HL-60 (cell line): Measurements from ENCODE around the gene FAM3A.

Source experiments
- DNase-seq, 2 experiments: peaks; one replicate each; pipeline ENCODE4 v3.0.0-alpha.2; 2010 to 2020; ENCODE audit warnings: low read depth in 1 of 2, low spot score in 1 of 2
- H3K27ac ChIP-seq: fragments of 250-450 bp; sonication (Bioruptor Pico); replicated peaks from 2 replicates; pipeline ENCODE4 v1.5.1; 2020; ENCODE audit warnings: mild to moderate bottlenecking, moderate library complexity
- H3K27me3 ChIP-seq: fragments of 250-450 bp; sonication (Bioruptor Pico); 2 replicates; pipeline ENCODE4 v1.5.1; 2021; ENCODE audit warnings: mild to moderate bottlenecking, moderate library complexity; ENCODE audit not compliant: insufficient read depth, poor library complexity, severe bottlenecking
- H3K4me3 ChIP-seq: replicated peaks from 2 replicates; pipeline ENCODE4 v1.5.1; 2011; ENCODE audit warnings: mild to moderate bottlenecking, control low read depth, low read length; ENCODE audit not compliant: insufficient read depth
- CTCF ChIP-seq: IDR thresholded peaks from one replicate; pipeline ENCODE4 v1.5.1; 2011; ENCODE audit warnings: low read length, control low read depth, inconsistent platforms; ENCODE audit not compliant: insufficient read depth
- GABPA ChIP-seq: IDR thresholded peaks from 2 replicates; pipeline ENCODE4 v1.6.1; 2012; ENCODE audit warnings: low read depth
- POLR2AphosphoS5 ChIP-seq: IDR thresholded peaks from 2 replicates; pipeline ENCODE4 v1.6.1; 2012; ENCODE audit warnings: low read depth
- REST ChIP-seq: IDR thresholded peaks from 2 replicates; pipeline ENCODE4 v1.6.1; 2012; ENCODE audit warnings: low read depth; ENCODE audit not compliant: insufficient replicate concordance
- SPI1 ChIP-seq: IDR thresholded peaks from 2 replicates; pipeline ENCODE4 v1.6.1; 2012; ENCODE audit warnings: low read depth, mild to moderate bottlenecking, borderline replicate concordance

The FAM3A gene

GRCh38 chrX:154485150-154486051 is 30.6 kb downstream of the FAM3A start:
- no peak for DNase-seq
- Histone ChIP-seq H3K27ac (peak overlapping the region; percentile 80), H3K27me3 (no peaks in the 10 kb centered on the region), H3K4me3 (peak overlapping the region; percentile 59)
- TF ChIP-seq SPI1 = no peak
- TF ChIP-seq POLR2AphosphoS5 = no peak
- TF ChIP-seq GABPA = no peak
- no peak for TF ChIP-seq CTCF

- Histone ChIP-seq H3K27ac (peak overlapping the region; percentile 80), H3K27me3 (no peaks in the 10 kb centered on the region), H3K4me3 (peak overlapping the region; percentile 59; the same call in 1 of the 2 replicates)
- TF ChIP-seq REST (no peak), SPI1 (no peak), GABPA (no peak), POLR2AphosphoS5 (no peak), CTCF (no peak)
- DNase-seq = peak in 1 of 2 experiments; percentile 32
Measured at GRCh38 chrX:154484255-154485149, 31.5 kb downstream of the FAM3A start.

GRCh38 chrX:154483325-154483724 is 32.7 kb downstream of the FAM3A start:
- Histone ChIP-seq H3K27me3 (no peaks in the 10 kb centered on the region), H3K27ac (no peak overlapping the region), H3K4me3 (no peak overlapping the region)
- DNase-seq = no peak
- TF ChIP-seq GABPA (no peak), REST (no peak), SPI1 (no peak)

GRCh38 chrX:154482786-154483185 is 33.2 kb downstream of the FAM3A start:
- Histone ChIP-seq H3K27ac (no peak overlapping the region), H3K27me3 (no peaks in the 10 kb centered on the region), H3K4me3 (no peak overlapping the region)
- TF ChIP-seq POLR2AphosphoS5 (no peak), GABPA (no peak), SPI1 (no peak), CTCF (no peak), REST (no peak)
- DNase-seq = no peak
